Cardiac fibroblast (primary cell): ENCODE measurements around the gene GRIK2.

Experiments used
- DNase-seq, 2 donors: peaks; one replicate each; pipeline versions ENCODE4 v3.0.0 to v3.0.0-alpha.2; 2010; ENCODE audit warnings: low read depth in 2 of 2
- H3K4me3 ChIP-seq, 2 donors: replicated peaks in 1 of 2; 1 replicate in 1 of 2; 2 replicates in 1 of 2; pipeline ENCODE4 v1.5.1; 2011; ENCODE audit warnings: low read depth in 2 of 2, low read length in 2 of 2, mild to moderate bottlenecking in 2 of 2, moderate library complexity in 1 of 2
- CTCF ChIP-seq: IDR thresholded peaks from one replicate; pipeline ENCODE4 v1.5.1; 2011; ENCODE audit warnings: low read depth, mild to moderate bottlenecking, low read length, inconsistent platforms

GRIK2 gene

GRCh38 chr6:101779051-101779844 is 385.7 kb downstream of the GRIK2 start:
- no peak overlapping the region for H3K4me3 ChIP-seq
- TF ChIP-seq CTCF = no peak
- peak; percentile 3 to 57 for DNase-seq

GRCh38 chr6:101783287-101783686 is 389.8 kb downstream of the GRIK2 start:
- no peak for DNase-seq
- no peak overlapping the region for H3K4me3 ChIP-seq
- no peak for TF ChIP-seq CTCF

- DNase-seq = no peak
Observed at GRCh38 chr6:101784094-101784493, 390.6 kb downstream of the GRIK2 start.

GRCh38 chr6:101799531-101799930 is 406.0 kb downstream of the GRIK2 start:
- no peak for DNase-seq
- no peak overlapping the region for H3K4me3 ChIP-seq

More at GRCh38 chr6:101784094-101784493, 390.6 kb downstream of the GRIK2 start:
- TF ChIP-seq CTCF = no peak
- no peak overlapping the region for H3K4me3 ChIP-seq

GRCh38 chr6:101800598-101800997 is 407.1 kb downstream of the GRIK2 start:
- H3K4me3 ChIP-seq = no peak overlapping the region
- TF ChIP-seq CTCF = no peak
- no peak for DNase-seq

More at GRCh38 chr6:101799531-101799930, 406.0 kb downstream of the GRIK2 start:
- no peak for TF ChIP-seq CTCF

- peak in 1 of 2 donors; percentile 27 for DNase-seq
- no peak overlapping the region for H3K4me3 ChIP-seq
- no peak for TF ChIP-seq CTCF
Observed at GRCh38 chr6:101803136-101803535, 409.6 kb downstream of the GRIK2 start.
